OCI-LY1 (cell line): ENCODE results near the gene SLC5A11.

Experiments used
- EZH2 ChIP-seq: fragments of 200-600 bp; sonication (generic), shearing (Covaris generic); IDR thresholded peaks from 2 replicates; pipeline ENCODE4 v1.8.0; 2017; ENCODE audit warnings: borderline replicate concordance, mixed run types, mild to moderate bottlenecking, antibody characterized with exemption, low read length, moderate library complexity, mixed read lengths
- TF ChIP-seq, protein P1 (sequence below): fragments of 200-600 bp; sonication (generic), shearing (Covaris generic); IDR thresholded peaks from 2 replicates; pipeline ENCODE4 v1.5.1; 2017; ENCODE audit warnings: mild to moderate bottlenecking, antibody characterized with exemption, low read length, moderate library complexity, mixed read lengths

DNA sequence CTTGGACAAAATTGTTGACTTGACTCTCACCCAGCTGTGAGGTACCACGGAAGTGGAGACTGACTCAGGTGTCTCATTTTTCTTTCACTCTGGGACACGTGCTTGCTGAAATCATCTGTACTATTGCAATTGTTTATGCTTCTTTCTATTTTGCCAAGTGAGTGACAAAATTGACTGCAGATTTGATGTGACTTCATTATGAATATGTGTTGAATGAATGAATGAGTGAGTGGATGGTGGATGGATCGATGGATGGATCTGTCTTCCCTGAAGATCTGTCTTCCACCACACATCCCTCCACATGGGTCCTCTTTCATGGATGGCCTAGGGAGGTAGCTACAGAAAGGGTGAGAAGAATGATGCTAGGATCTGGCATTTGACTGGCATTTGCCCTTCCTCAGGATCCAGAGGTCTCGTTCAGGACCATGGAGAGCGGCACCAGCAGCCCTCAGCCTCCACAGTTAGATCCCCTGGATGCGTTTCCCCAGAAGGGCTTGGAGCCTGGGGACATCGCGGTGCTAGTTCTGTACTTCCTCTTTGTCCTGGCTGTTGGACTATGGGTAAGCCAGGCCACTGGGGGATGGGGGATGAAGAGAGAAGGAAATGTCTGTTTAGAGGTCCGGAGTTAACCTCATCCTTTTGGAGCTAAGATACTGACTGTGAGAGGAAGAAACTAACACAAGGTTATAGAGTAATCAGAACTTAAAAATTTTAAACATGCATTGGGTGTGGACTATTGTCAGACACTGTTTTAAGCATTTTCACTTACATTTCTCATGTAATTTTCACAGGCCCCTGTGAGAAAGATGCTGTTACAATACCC, 12.7 kb downstream of the SLC5A11 start:
- TF ChIP-seq, protein P1, sequence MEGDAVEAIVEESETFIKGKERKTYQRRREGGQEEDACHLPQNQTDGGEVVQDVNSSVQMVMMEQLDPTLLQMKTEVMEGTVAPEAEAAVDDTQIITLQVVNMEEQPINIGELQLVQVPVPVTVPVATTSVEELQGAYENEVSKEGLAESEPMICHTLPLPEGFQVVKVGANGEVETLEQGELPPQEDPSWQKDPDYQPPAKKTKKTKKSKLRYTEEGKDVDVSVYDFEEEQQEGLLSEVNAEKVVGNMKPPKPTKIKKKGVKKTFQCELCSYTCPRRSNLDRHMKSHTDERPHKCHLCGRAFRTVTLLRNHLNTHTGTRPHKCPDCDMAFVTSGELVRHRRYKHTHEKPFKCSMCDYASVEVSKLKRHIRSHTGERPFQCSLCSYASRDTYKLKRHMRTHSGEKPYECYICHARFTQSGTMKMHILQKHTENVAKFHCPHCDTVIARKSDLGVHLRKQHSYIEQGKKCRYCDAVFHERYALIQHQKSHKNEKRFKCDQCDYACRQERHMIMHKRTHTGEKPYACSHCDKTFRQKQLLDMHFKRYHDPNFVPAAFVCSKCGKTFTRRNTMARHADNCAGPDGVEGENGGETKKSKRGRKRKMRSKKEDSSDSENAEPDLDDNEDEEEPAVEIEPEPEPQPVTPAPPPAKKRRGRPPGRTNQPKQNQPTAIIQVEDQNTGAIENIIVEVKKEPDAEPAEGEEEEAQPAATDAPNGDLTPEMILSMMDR = no peak
- TF ChIP-seq EZH2 = no peak
